AG09319 (cell line): ENCODE measurements around the gene SLC9B2.

ENCODE experiments used
- DNase-seq: peaks from one replicate; pipeline ENCODE4 v3.0.0-alpha.2; 2010; ENCODE audit warnings: low read depth; ENCODE audit errors: extremely low read depth
- CTCF ChIP-seq: IDR thresholded peaks from 2 replicates; pipeline ENCODE4 v1.5.1; 2011; ENCODE audit warnings: low read depth, mild to moderate bottlenecking, inconsistent platforms, low read length, moderate library complexity

The SLC9B2 gene

GRCh38 chr4:103030791-103031190 lies 45.8 kb downstream of the SLC9B2 start:
- TF ChIP-seq CTCF = no peak
- no peak for DNase-seq

GRCh38 chr4:103029300-103029699 lies 47.3 kb downstream of the SLC9B2 start:
- no peak for DNase-seq
- no peak for TF ChIP-seq CTCF

- DNase-seq = no peak
- TF ChIP-seq CTCF = no peak
Observed at GRCh38 chr4:103026868-103027267, 49.7 kb downstream of the SLC9B2 start.

GRCh38 chr4:103024996-103025395 lies 51.6 kb downstream of the SLC9B2 start:
- DNase-seq = no peak
- no peak for TF ChIP-seq CTCF

GRCh38 chr4:103021120-103021519 lies 55.4 kb downstream of the SLC9B2 start:
- no peak for DNase-seq
- no peak for TF ChIP-seq CTCF

GRCh38 chr4:103019308-103020124 lies 57.0 kb downstream of the SLC9B2 start, which contains the start of gene SLC9B1:
TSS of gene SLC9B1 (minus strand) at chr4:103019705. CDS start at chr4:102991711, 27,994 bp downstream.
- TF ChIP-seq CTCF = no peak
- DNase-seq = peak; percentile 91

- peak; percentile 3 for DNase-seq
- TF ChIP-seq CTCF = no peak
Observed at GRCh38 chr4:103018391-103019307, 57.9 kb downstream of the SLC9B2 start.
